K562 (cell line): ENCODE measurements around the gene SPPL3.

ENCODE experiments used
- EZH2 ChIP-seq: IDR thresholded peaks from 2 replicates; pipeline ENCODE4 v1.6.1; 2012; ENCODE audit warnings: low read depth, mild to moderate bottlenecking, inconsistent platforms, low read length, borderline replicate concordance
- HDAC6 ChIP-seq: IDR thresholded peaks from 2 replicates; pipeline ENCODE4 v1.6.1; 2012; ENCODE audit warnings: low read depth, mild to moderate bottlenecking, control low read depth, inconsistent platforms, low read length, moderate library complexity
- TF ChIP-seq, protein P1 (sequence below), 3 experiments: IDR thresholded peaks in 2 of 3; conservative IDR thresholded peaks in 1 of 3; 2 replicates each; pipeline ENCODE4 v1.5.1; 2011 to 2012; ENCODE audit warnings: low read length in 3 of 3, mild to moderate bottlenecking in 3 of 3, control low read depth in 2 of 3, improper control_type of control experiment in 1 of 3, inconsistent platforms in 1 of 3, low read depth in 1 of 3, mixed read lengths in 1 of 3, moderate library complexity in 1 of 3; ENCODE audit not compliant: insufficient read depth in 2 of 3
- TF ChIP-seq, protein P2 (sequence below): sonication (generic); formaldehyde crosslinking; IDR thresholded peaks from 2 replicates; pipeline ENCODE4 v1.8.0; 2022; ENCODE audit warnings: mild to moderate bottlenecking, low read depth, missing genetic modification reagents

- TF ChIP-seq HDAC6 (no peak), EZH2 (no peak)
- TF ChIP-seq, protein P1, sequence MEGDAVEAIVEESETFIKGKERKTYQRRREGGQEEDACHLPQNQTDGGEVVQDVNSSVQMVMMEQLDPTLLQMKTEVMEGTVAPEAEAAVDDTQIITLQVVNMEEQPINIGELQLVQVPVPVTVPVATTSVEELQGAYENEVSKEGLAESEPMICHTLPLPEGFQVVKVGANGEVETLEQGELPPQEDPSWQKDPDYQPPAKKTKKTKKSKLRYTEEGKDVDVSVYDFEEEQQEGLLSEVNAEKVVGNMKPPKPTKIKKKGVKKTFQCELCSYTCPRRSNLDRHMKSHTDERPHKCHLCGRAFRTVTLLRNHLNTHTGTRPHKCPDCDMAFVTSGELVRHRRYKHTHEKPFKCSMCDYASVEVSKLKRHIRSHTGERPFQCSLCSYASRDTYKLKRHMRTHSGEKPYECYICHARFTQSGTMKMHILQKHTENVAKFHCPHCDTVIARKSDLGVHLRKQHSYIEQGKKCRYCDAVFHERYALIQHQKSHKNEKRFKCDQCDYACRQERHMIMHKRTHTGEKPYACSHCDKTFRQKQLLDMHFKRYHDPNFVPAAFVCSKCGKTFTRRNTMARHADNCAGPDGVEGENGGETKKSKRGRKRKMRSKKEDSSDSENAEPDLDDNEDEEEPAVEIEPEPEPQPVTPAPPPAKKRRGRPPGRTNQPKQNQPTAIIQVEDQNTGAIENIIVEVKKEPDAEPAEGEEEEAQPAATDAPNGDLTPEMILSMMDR (IDR thresholded peaks at IDR 0.05 in 2 of 3, conservative IDR thresholded peaks at IDR 0.05 in 1 of 3; ENCODE audit: insufficient read depth in 2 of 3, low read depth in 1 of 3, low read length in 3 of 3): no peak
- TF ChIP-seq, protein P2, sequence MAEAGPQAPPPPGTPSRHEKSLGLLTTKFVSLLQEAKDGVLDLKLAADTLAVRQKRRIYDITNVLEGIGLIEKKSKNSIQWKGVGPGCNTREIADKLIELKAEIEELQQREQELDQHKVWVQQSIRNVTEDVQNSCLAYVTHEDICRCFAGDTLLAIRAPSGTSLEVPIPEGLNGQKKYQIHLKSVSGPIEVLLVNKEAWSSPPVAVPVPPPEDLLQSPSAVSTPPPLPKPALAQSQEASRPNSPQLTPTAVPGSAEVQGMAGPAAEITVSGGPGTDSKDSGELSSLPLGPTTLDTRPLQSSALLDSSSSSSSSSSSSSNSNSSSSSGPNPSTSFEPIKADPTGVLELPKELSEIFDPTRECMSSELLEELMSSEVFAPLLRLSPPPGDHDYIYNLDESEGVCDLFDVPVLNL (CRISPR knock-in tag): no peak
These were observed 73.2 kb downstream of the SPPL3 start for GRCh38 chr12:120830966-120831365.
